CD4-positive, alpha-beta memory T cell (primary cell): ENCODE results near the gene DSTN. TPM values are rescaled to one million over a fixed set of nuclear protein-coding genes. Genes with fewer than 3 reads are reported as not detected.

Source experiments
- CTCF ChIA-PET: fragments of 350-600 bp; sonication (Branson Sonifier 250); formaldehyde crosslinking; loops from one replicate; lab custom pipeline; 2021; ENCODE audit warnings: inconsistent platforms; ENCODE audit not compliant: partially characterized antibody; lab: Charles Lee
- POLR2A ChIA-PET: fragments of 350-600 bp; sonication (Branson Sonifier 250); formaldehyde crosslinking; loops from one replicate; lab custom pipeline; 2021; ENCODE audit not compliant: partially characterized antibody; lab: Charles Lee
- DNase-seq, 5 donors: peaks; one replicate each; pipeline versions ENCODE4 v3.0.0 to v3.0.0-alpha.2; 2020 to 2022; ENCODE audit warnings: mixed read lengths in 1 of 5
- H3K27ac ChIP-seq: one replicate; pipeline ENCODE4 v1.7.0; 2013; ENCODE audit warnings: low read depth, low read length
- H3K27me3 ChIP-seq: 2 replicates; pipeline ENCODE4 v1.7.0; 2013; ENCODE audit warnings: mild to moderate bottlenecking, low read length, moderate library complexity; ENCODE audit not compliant: insufficient read depth
- H3K36me3 ChIP-seq: 2 replicates; pipeline ENCODE4 v1.7.0; 2013; ENCODE audit warnings: mild to moderate bottlenecking, low read length, moderate library complexity; ENCODE audit not compliant: insufficient read depth
- H3K4me1 ChIP-seq: 2 replicates; pipeline ENCODE4 v1.7.0; 2013; ENCODE audit warnings: mild to moderate bottlenecking, low read length, moderate library complexity; ENCODE audit not compliant: insufficient read depth
- H3K4me3 ChIP-seq, 2 donors: one replicate each; pipeline ENCODE4 v1.7.0; 2013; ENCODE audit warnings: low read length in 2 of 2, mild to moderate bottlenecking in 1 of 2
- H3K9me3 ChIP-seq, 2 donors: one replicate each; pipeline ENCODE4 v1.7.0; 2013; ENCODE audit warnings: low read length in 2 of 2, control low read depth in 1 of 2; ENCODE audit not compliant: control insufficient read depth in 1 of 2
- H3K27ac Mint-ChIP-seq, 7 donors: one replicate each; pipeline ENCODE4 v1.8.0; 2020 to 2021; ENCODE audit warnings: mixed read lengths in 7 of 7, mild to moderate bottlenecking in 6 of 7, inconsistent platforms in 3 of 7, moderate library complexity in 3 of 7
- H3K27me3 Mint-ChIP-seq, 2 donors: one replicate each; pipeline ENCODE4 v1.8.0; 2020 to 2021; ENCODE audit warnings: mixed read lengths in 2 of 2
- H3K36me3 Mint-ChIP-seq, 2 donors: one replicate each; pipeline ENCODE4 v1.8.0; 2020 to 2021; ENCODE audit warnings: mixed read lengths in 2 of 2, inconsistent platforms in 1 of 2, mild to moderate bottlenecking in 1 of 2
- H3K4me1 Mint-ChIP-seq, 4 donors: one replicate each; pipeline ENCODE4 v1.8.0; 2020 to 2021; ENCODE audit warnings: mixed read lengths in 4 of 4, mild to moderate bottlenecking in 1 of 4
- H3K4me3 Mint-ChIP-seq, 8 donors: one replicate each; pipeline ENCODE4 v1.8.0; 2020 to 2021; ENCODE audit warnings: mixed read lengths in 8 of 8, mild to moderate bottlenecking in 7 of 8, moderate library complexity in 6 of 8, inconsistent platforms in 3 of 8
- H3K9me3 Mint-ChIP-seq, 8 donors: one replicate each; pipeline ENCODE4 v1.8.0; 2020 to 2021; ENCODE audit warnings: mixed read lengths in 8 of 8, mild to moderate bottlenecking in 5 of 8, inconsistent platforms in 3 of 8, moderate library complexity in 1 of 8
- intact Hi-C: fragments of 100-400 bp; cut with micrococcal nuclease; formaldehyde crosslinking; loops from one replicate; pipeline ENCODE4 v1.15.1; 2023
- polyA plus RNA-seq, 2 donors: library from polyadenylated mRNA; unstranded; fragments of 300-500 nt; fragmentation: Illumina TruSeq; gene quantifications; one replicate each; pipeline ENCODE4 v1.2.3, GENCODE V29; 2021
- total RNA-seq, 2 experiments: library from RNA; stranded (reverse); gene quantifications; one replicate each; pipeline ENCODE4 v1.2.3, GENCODE V29; 2021

Gene DSTN
- total and polyA plus RNA-seq, 4 experiments from 2014 or later: 43.1 to 212 (median 98.3) TPM

- intact Hi-C loops: no loop called here
- no peaks in the 10 kb centered on the region for H3K36me3 ChIP-seq
- Mint-ChIP-seq H3K27me3 (no peaks in the 10 kb centered on the region), H3K36me3 (peaks cover 4 to 17% of the 10 kb centered on the region in 2 donors), H3K27ac (peak overlapping the region in 1 of 7 donors; percentile 64), H3K4me1 (peaks cover 28 to 60% (median 48%) of the 10 kb centered on the region in 4 donors), H3K4me3 (no peak overlapping the region), H3K9me3 (no peaks in the 10 kb centered on the region)
- ChIA-PET CTCF (interaction anchor here (0.9 to 1.5 kb wide), 3 partner anchors 10 to 323 kb away, joined by 3 to 5 read pairs (median 3); no protein-coding TSS in a partner anchor), POLR2A (interaction anchor here (1.3 kb wide), 1 partner anchor 35 kb away, joined by 3 read pairs; no protein-coding TSS in a partner anchor)
- H3K4me3 ChIP-seq: no peak overlapping the region
- no peaks in the 10 kb centered on the region for H3K27me3 ChIP-seq
- H3K4me1 ChIP-seq: peaks cover 37% of the 10 kb centered on the region
- H3K9me3 ChIP-seq: no peaks in the 10 kb centered on the region
- DNase-seq: no peak
- H3K27ac ChIP-seq: no peak overlapping the region
These were observed 6.3 kb downstream of the DSTN start for GRCh38 chr20:17576215-17576614.

DNA sequence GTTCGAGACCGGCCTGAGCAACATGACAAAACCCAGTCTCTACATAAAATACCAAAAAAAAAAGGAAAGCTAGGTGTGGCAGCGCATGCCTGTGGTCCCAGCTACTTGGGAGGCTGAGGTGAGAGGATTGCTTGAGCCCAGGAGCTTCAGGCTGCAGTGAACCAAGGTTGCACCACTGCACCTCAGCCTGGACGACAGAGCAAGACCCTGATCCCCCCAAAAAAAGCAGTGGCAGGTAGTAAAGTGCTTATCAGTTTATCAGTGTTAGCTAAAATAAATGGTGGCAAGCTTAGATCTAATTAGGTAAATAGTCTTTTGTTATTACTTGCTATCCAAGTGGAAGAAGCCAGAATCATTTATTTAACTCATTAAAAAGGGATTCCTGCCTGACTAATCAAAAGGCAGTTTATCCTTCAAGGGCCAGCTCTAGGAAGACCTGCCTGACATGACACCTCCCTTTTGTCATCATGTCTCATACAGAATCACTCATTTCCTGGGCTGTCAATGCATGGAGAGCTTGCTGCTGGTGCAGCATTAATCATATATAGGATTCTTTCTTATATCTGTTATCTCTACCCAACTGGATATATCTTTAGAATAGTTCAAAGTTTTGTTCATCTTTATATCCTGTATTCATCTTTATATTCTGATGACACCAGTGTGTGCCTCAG is 9.6 kb downstream of the DSTN start:
- Histone ChIP-seq H3K36me3 (no peaks in the 10 kb centered on the region), H3K27ac (no peak overlapping the region), H3K4me3 (no peak overlapping the region), H3K4me1 (peaks cover 13% of the 10 kb centered on the region), H3K9me3 (no peaks in the 10 kb centered on the region), H3K27me3 (no peaks in the 10 kb centered on the region)
- intact Hi-C loops: no loop called here
- POLR2A ChIA-PET: no interaction called here
- H3K36me3 Mint-ChIP-seq: peaks cover 4 to 14% of the 10 kb centered on the region in 2 donors
- CTCF ChIA-PET: interaction anchor here (1.3 kb wide), 1 partner anchor 103 kb away, joined by 3 read pairs; the partner anchor contains the start of gene RRBP1
- no peak overlapping the region for H3K4me3 Mint-ChIP-seq
- no peak for DNase-seq
- H3K27me3 Mint-ChIP-seq: no peaks in the 10 kb centered on the region
- no peaks in the 10 kb centered on the region for H3K9me3 Mint-ChIP-seq
- peak overlapping the region in 1 of 7 donors; percentile 23 for H3K27ac Mint-ChIP-seq
- H3K4me1 Mint-ChIP-seq: peaks cover 19 to 50% (median 35%) of the 10 kb centered on the region in 4 donors

DNA sequence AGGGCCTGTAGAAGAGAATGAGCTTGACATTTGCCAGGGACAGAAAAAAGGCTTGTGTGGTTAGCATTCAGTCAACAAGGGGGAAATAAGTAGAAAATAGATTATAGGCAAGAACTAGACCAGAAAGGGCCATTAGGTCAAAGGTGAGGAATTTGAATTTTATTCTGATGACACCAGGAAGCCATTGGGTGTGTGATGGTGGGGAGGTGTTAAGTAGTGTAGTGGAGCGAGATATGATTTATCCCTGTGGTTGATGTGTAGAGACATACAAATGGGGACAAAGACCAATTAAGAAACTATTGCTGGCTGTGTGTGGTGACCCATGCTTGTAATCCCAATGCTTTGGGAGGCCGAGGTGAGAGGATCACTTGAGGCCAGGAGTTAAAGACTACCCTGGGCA is 11.0 kb downstream of the DSTN start:
- Histone ChIP-seq H3K4me3 (no peak overlapping the region), H3K4me1 (peaks cover 19% of the 10 kb centered on the region), H3K27me3 (no peaks in the 10 kb centered on the region), H3K27ac (no peak overlapping the region), H3K9me3 (no peaks in the 10 kb centered on the region), H3K36me3 (no peaks in the 10 kb centered on the region)
- Mint-ChIP-seq H3K36me3 (peaks cover 4 to 12% of the 10 kb centered on the region in 2 donors), H3K27ac (no peak overlapping the region), H3K27me3 (no peaks in the 10 kb centered on the region), H3K4me3 (peak overlapping the region in 1 of 8 donors; percentile 56), H3K9me3 (no peaks in the 10 kb centered on the region), H3K4me1 (peaks cover 26 to 59% (median 36%) of the 10 kb centered on the region in 4 donors)
- no peak for DNase-seq
- intact Hi-C loops: no loop called here
- CTCF ChIA-PET: interaction anchor here (1.3 kb wide), 1 partner anchor 10 kb away, joined by 5 read pairs; the partner anchor contains the start of gene DSTN
- POLR2A ChIA-PET: no interaction called here

- no peaks in the 10 kb centered on the region for H3K9me3 ChIP-seq
- no peak overlapping the region for H3K4me3 ChIP-seq
- H3K4me1 ChIP-seq: peaks cover 19% of the 10 kb centered on the region
- intact Hi-C loops: no loop called here
- Mint-ChIP-seq H3K36me3 (peaks cover 4 to 13% of the 10 kb centered on the region in 2 donors), H3K4me1 (peaks cover 33 to 71% (median 48%) of the 10 kb centered on the region in 4 donors), H3K27me3 (no peaks in the 10 kb centered on the region), H3K9me3 (no peaks in the 10 kb centered on the region), H3K27ac (no peak overlapping the region), H3K4me3 (no peak overlapping the region)
- DNase-seq: no peak
- H3K36me3 ChIP-seq: no peaks in the 10 kb centered on the region
- POLR2A ChIA-PET: interaction anchor here (1.9 kb wide), 1 partner anchor 12 kb away, joined by 4 read pairs; no protein-coding TSS in a partner anchor
- CTCF ChIA-PET: no interaction called here
- H3K27ac ChIP-seq: no peak overlapping the region
- H3K27me3 ChIP-seq: no peaks in the 10 kb centered on the region
These were observed 13.3 kb downstream of the DSTN start for GRCh38 chr20:17583126-17583525.

GRCh38 chr20:17584689-17585088 is 14.8 kb downstream of the DSTN start:
- Mint-ChIP-seq H3K36me3 (peaks cover 4 to 15% of the 10 kb centered on the region in 2 donors), H3K27ac (peak overlapping the region in 3 of 7 donors; percentile 1 to 28 (median 6)), H3K27me3 (no peaks in the 10 kb centered on the region), H3K9me3 (no peaks in the 10 kb centered on the region), H3K4me3 (no peak overlapping the region), H3K4me1 (peaks cover 31 to 71% (median 48%) of the 10 kb centered on the region in 4 donors)
- no peak for DNase-seq
- H3K9me3 ChIP-seq: no peaks in the 10 kb centered on the region
- ChIA-PET POLR2A (interaction anchor here (1.9 kb wide), 1 partner anchor 13 kb away, joined by 4 read pairs; no protein-coding TSS in a partner anchor), CTCF (interaction anchor here (1.6 kb wide), 1 partner anchor 11 kb away, joined by 3 read pairs; no protein-coding TSS in a partner anchor)
- H3K36me3 ChIP-seq: no peaks in the 10 kb centered on the region
- intact Hi-C loops: no loop called here
- peaks cover 5% of the 10 kb centered on the region for H3K4me1 ChIP-seq
- H3K4me3 ChIP-seq: no peak overlapping the region
- no peaks in the 10 kb centered on the region for H3K27me3 ChIP-seq
- H3K27ac ChIP-seq: no peak overlapping the region

- H3K4me1 Mint-ChIP-seq: peaks cover 29 to 61% (median 41%) of the 10 kb centered on the region in 4 donors
- no peak overlapping the region for H3K4me3 ChIP-seq
- H3K27ac ChIP-seq: no peak overlapping the region
- peaks cover 5% of the 10 kb centered on the region for H3K4me1 ChIP-seq
- no peaks in the 10 kb centered on the region for H3K36me3 ChIP-seq
- intact Hi-C loops: no loop called here
- peak overlapping the region in 1 of 7 donors; percentile 7 for H3K27ac Mint-ChIP-seq
- no peak overlapping the region for H3K4me3 Mint-ChIP-seq
- DNase-seq: no peak
- ChIA-PET CTCF (interaction anchor here (1.6 kb wide), 1 partner anchor 10 kb away, joined by 5 read pairs; no protein-coding TSS in a partner anchor), POLR2A (interaction anchor here (1.4 kb wide), 1 partner anchor 16 kb away, joined by 3 read pairs; the partner anchor contains the start of gene DSTN)
- H3K9me3 Mint-ChIP-seq: no peaks in the 10 kb centered on the region
- H3K36me3 Mint-ChIP-seq: peaks cover 0 to 12% of the 10 kb centered on the region in 2 donors
- no peaks in the 10 kb centered on the region for H3K27me3 Mint-ChIP-seq
- H3K27me3 ChIP-seq: no peaks in the 10 kb centered on the region
- H3K9me3 ChIP-seq: no peaks in the 10 kb centered on the region
These were observed 16.4 kb downstream of the DSTN start for GRCh38 chr20:17586250-17586649.

DNA sequence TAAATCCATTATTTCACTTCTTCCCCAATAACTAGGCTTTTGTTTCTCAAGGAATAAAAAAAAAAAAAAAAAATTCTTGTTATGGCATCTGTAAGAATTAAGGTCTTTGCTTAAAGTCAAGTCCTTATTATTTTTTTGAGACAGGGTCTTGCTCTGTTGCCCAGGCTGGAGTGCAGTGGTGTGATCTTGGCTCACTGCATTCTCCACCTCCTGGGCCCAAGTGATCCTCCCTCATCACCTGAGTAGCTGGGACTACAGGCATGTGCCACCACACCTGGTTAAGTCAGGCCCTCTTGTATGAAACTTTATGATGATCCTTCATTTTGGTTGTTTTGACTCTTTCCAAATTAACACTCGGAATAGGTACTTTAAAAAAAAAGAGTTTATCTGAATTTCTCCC is 17.3 kb downstream of the DSTN start:
- POLR2A ChIA-PET: no interaction called here
- Histone ChIP-seq H3K27ac (no peak overlapping the region), H3K27me3 (no peaks in the 10 kb centered on the region), H3K4me3 (no peak overlapping the region), H3K9me3 (no peaks in the 10 kb centered on the region), H3K4me1 (peaks cover 5% of the 10 kb centered on the region), H3K36me3 (no peaks in the 10 kb centered on the region)
- no peaks in the 10 kb centered on the region for H3K9me3 Mint-ChIP-seq
- H3K4me3 Mint-ChIP-seq: no peak overlapping the region
- peak overlapping the region in 1 of 7 donors; percentile 43 for H3K27ac Mint-ChIP-seq
- CTCF ChIA-PET: interaction anchor here (1.6 kb wide), 1 partner anchor 11 kb away, joined by 5 read pairs; no protein-coding TSS in a partner anchor
- H3K27me3 Mint-ChIP-seq: no peaks in the 10 kb centered on the region
- peaks cover 31 to 59% (median 40%) of the 10 kb centered on the region in 4 donors for H3K4me1 Mint-ChIP-seq
- no peak for DNase-seq
- peaks cover 3 to 17% of the 10 kb centered on the region in 2 donors for H3K36me3 Mint-ChIP-seq
- intact Hi-C loops: no loop called here
